GM06990 (cell line): ENCODE data around the gene TMEM150A.

Source experiments
- DNase-seq: peaks from one replicate; pipeline ENCODE4 v3.0.0-alpha.2; 2011; ENCODE audit not compliant: insufficient read length; ENCODE audit errors: extremely low read depth
- H3K27me3 ChIP-seq: replicated peaks from 2 replicates; pipeline ENCODE4 v1.6.0; 2011; ENCODE audit warnings: low read length; ENCODE audit not compliant: control insufficient read depth, insufficient read depth
- H3K36me3 ChIP-seq: 2 replicates; pipeline ENCODE4 v1.5.1; 2011; ENCODE audit warnings: low read length; ENCODE audit not compliant: control insufficient read depth, insufficient read depth
- H3K4me3 ChIP-seq: replicated peaks from 2 replicates; pipeline ENCODE4 v1.5.1; 2011; ENCODE audit warnings: low read depth, mild to moderate bottlenecking, control low read depth, low read length
- CTCF ChIP-seq: IDR thresholded peaks from 2 replicates; pipeline ENCODE4 v1.5.1; 2011; ENCODE audit warnings: low read length, control low read depth, mild to moderate bottlenecking, inconsistent platforms; ENCODE audit not compliant: insufficient read depth, poor library complexity, severe bottlenecking

The TMEM150A gene

GRCh38 chr2:85580206-85580605 lies 22.3 kb downstream of the TMEM150A start:
- no peak overlapping the region for H3K4me3 ChIP-seq
- H3K27me3 ChIP-seq = no peaks in the 10 kb centered on the region
- peaks cover 6% of the 10 kb centered on the region for H3K36me3 ChIP-seq
- TF ChIP-seq CTCF = no peak
- no peak for DNase-seq

GRCh38 chr2:85579266-85579935 lies 23.1 kb downstream of the TMEM150A start:
- DNase-seq = no peak
- Histone ChIP-seq H3K36me3 (peaks cover 6% of the 10 kb centered on the region), H3K27me3 (no peaks in the 10 kb centered on the region), H3K4me3 (no peak overlapping the region)
- no peak for TF ChIP-seq CTCF

DNA sequence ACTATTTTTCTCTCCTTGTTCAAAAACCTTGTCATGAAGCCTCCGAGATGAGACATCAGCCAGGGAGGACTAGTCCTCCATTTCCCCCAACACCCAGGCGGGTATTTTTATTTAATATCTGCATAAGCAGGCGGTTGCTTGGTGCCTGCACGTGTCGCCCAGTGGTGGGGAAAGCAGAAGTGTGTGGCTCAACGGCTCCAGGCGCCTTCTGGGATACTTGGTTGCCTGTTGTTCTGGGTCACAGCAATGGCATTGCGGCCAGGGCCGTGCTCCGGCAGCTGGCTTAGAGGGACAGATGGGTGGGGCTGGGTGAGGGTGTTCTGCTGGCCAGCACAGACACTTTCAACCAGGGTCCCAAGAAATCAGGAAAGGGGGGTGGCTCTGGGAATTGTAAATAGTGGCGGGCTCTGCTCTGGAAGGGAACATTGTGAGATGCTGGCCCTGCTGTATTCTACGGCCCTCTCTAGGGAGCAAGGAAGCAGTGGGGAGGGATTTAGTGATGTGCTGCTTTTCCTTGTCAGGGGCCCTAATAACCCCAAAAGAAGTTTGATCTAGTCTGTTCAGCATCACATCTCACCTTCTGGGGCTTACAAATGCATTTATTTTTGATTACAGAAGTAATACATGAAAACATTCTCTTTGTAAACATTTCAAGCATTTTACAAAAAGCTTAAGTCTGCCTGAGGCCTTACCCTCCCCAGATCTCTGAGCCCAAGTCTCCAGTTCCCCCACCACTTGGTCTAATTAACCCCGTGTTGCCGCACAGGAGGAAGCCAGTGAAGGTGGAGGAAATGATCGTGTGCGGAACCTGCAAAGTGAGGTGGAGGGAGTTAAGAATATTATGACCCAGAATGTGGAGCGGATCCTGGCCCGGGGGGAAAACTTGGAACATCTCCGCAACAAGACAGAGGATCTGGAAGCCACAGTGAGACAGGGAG lies 24.0 kb downstream of the TMEM150A start:
- no peaks in the 10 kb centered on the region for H3K27me3 ChIP-seq
- peaks cover 6% of the 10 kb centered on the region for H3K36me3 ChIP-seq
- TF ChIP-seq CTCF = no peak
- DNase-seq = no peak
- H3K4me3 ChIP-seq = peak overlapping the region; percentile 81

- Histone ChIP-seq H3K36me3 (peaks cover 6% of the 10 kb centered on the region), H3K27me3 (no peaks in the 10 kb centered on the region), H3K4me3 (peak within 1 kb of the TSS; percentile 81)
- DNase-seq = peak; percentile 59
- no peak for TF ChIP-seq CTCF
Observed at GRCh38 chr2:85577386-85578242, 24.9 kb downstream of the TMEM150A start, which contains the start of gene VAMP8. Gene VAMP8 (plus strand): TSS chr2:85577586. CDS start chr2:85577647, 61 bp downstream.

DNA sequence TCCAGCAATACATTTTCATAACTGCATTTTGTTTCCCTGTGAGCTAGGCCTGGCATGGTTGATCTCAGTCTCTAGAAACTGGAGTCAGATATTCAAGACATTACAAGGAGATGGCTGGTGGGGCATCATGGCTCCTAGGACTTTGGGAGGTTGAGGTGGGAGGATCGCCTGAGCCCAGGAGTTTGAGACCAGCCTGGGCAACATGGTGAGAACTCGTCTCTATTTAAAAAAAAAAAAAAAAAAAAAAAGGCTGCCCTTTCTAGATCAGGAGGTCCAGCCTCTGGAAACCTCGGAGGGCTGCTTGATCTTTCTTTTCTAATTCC lies 25.5 kb downstream of the TMEM150A start:
- DNase-seq = no peak
- H3K27me3 ChIP-seq = no peaks in the 10 kb centered on the region; the same call in 1 of the 2 replicates
- no peak for TF ChIP-seq CTCF
- peak overlapping the region; percentile 81 for H3K4me3 ChIP-seq
- H3K36me3 ChIP-seq = peaks cover 2% of the 10 kb centered on the region; the same call in 1 of the 2 replicates
